ENCODE measurements around the gene DYNLT3. TPM values are rescaled to one million over a fixed set of nuclear protein-coding genes. Genes with fewer than 3 reads are reported as not detected.

The DYNLT3 gene
- total RNA-seq, 2 experiments from 2014 or later = 12.6 to 12.7 TPM

DNA sequence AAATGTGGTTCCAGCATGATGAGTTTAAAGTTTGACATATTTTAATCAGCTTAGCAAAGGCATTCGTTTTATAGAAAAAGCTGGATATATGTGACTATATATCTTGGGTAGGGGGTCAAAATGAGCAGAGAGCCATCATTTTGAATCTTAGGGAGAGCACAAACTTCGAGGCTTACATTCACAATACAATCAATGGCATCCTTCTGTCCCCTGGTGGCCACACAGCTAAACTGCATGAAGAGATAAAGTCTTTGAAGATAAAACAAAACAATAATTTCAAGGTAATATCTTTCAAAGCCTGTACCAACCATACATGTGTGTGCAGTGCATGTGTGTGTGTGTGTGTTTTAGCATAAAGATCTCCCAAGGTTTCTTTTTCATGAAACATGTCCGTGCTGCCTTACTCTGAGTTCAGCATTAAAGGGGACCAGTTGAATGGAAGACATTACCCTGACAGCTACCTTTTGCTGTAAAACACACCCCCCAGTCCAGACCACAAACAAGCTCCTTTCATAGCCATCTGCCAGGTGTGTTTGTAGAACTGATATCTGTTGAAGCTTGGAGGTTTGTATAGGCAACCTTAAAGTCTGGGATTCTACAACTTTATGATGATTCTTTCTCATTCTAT is 22.0 kb downstream of the DYNLT3 start:
- H3K9me3 Mint-ChIP-seq (ENCODE audit: low read depth) = no peaks in the 10 kb centered on the region
- CTCF ChIA-PET = interaction anchor here (0.9 to 4.8 kb wide), 12 partner anchors 8 to 340 kb away, joined by 3 to 107 read pairs (median 3); no protein-coding TSS in a partner anchor
- H3K36me3 Mint-ChIP-seq = peaks cover under 1% of the 10 kb centered on the region
- peak; percentile 70 for DNase-seq
- H3K4me1 Mint-ChIP-seq = peaks cover 26% of the 10 kb centered on the region
- H3K27me3 Mint-ChIP-seq = no peaks in the 10 kb centered on the region
- no peak overlapping the region for H3K27ac Mint-ChIP-seq
- peak; percentile 66 for ATAC-seq
- H3K4me3 Mint-ChIP-seq = no peak overlapping the region

DNA sequence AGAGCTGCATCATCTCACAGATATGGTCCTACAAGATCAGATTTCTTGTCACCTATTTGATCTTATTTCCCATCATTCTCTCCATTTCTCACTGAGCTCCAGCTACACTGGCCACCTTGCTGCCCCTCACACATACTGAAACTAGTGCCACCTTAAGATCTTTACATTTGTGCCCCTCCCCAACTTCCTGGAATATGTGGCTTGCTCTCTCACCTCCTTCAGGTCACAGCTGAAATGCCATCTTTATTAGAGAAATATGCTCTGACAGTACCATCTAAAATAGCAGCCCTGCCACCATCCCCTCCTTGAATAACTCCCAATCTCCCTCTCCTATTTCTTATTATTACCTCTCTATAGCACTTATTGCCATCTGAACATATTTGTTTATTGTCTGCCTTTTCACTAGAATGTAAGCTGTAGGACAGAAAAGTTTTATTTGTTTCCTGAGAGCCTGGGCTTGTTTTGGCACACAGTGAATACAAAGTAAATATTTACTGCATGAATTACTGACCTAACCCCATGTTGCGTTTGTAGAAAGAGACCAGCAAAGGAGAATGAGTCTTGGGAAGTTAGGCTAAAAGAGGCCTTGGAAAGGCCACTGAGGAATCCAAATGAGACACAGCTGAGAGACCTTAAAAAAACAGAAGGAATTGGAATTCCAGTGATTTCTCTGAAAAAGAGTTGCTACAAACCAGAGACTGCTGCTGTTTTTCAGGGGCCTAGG is 22.7 kb downstream of the DYNLT3 start:
- peaks cover 23% of the 10 kb centered on the region for H3K4me1 Mint-ChIP-seq
- no peak overlapping the region for H3K4me3 Mint-ChIP-seq
- DNase-seq = no peak
- no peak for ATAC-seq
- H3K27me3 Mint-ChIP-seq = no peaks in the 10 kb centered on the region
- CTCF ChIA-PET = interaction anchor here (0.7 to 4.8 kb wide), 15 partner anchors 8 to 341 kb away, joined by 3 to 107 read pairs (median 3); no protein-coding TSS in a partner anchor
- H3K9me3 Mint-ChIP-seq (ENCODE audit: low read depth) = no peaks in the 10 kb centered on the region
- H3K27ac Mint-ChIP-seq = no peak overlapping the region
- H3K36me3 Mint-ChIP-seq = peaks cover 1% of the 10 kb centered on the region

DNA sequence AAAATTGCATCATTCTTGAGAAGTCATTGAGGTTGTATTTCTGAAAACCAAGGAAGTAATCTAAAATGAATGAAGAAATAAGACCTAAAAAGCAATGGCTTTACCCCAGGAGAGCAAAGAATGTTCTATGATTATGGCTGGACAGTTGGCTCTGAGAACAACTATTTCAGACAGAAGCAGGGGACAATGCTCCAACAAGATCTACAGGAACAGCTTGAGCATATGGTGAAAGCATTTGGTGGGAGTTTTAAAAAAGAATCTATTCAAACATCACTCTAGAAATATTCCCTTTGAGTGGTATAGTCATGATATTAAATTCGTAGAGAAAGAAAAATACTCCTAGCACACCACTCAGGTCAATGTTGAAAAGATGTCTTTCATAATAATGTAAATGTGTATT is 26.7 kb downstream of the DYNLT3 start:
- CTCF ChIA-PET = interaction anchor here (1.1 kb wide), 1 partner anchor 75 kb away, joined by 4 read pairs; no protein-coding TSS in a partner anchor
- DNase-seq = no peak

DNA sequence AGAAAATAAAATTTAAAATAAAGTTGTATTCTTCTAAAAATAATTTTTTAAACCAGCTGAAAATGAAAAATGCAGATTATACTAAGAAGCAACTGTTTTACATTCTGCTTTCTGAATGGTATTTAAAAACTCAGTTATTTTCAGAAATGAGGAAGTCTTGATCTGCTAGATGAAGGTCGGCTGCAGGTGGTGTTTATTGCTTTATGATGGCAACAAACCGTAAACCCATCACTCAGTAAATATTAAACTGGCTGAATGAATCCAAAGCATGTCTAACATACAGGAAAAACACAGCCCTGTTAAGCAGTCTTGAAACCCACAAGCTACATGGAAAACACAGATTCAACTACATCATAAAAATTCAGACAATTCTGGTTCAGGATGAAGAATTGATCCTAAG is 29.3 kb downstream of the DYNLT3 start:
- H3K4me3 Mint-ChIP-seq = no peak overlapping the region
- H3K27ac Mint-ChIP-seq = no peak overlapping the region
- DNase-seq = no peak
- CTCF ChIA-PET = no interaction called here
- H3K4me1 Mint-ChIP-seq = peaks cover 11% of the 10 kb centered on the region
- no peak for ATAC-seq
- H3K9me3 Mint-ChIP-seq (ENCODE audit: low read depth) = no peaks in the 10 kb centered on the region
- no peaks in the 10 kb centered on the region for H3K27me3 Mint-ChIP-seq
- H3K36me3 Mint-ChIP-seq = peaks cover 1% of the 10 kb centered on the region

More for the DNA sequence above, 26.7 kb downstream of the DYNLT3 start:
- peaks cover 1% of the 10 kb centered on the region for H3K36me3 Mint-ChIP-seq
- peaks cover 17% of the 10 kb centered on the region for H3K4me1 Mint-ChIP-seq
- ATAC-seq = no peak
- H3K27ac Mint-ChIP-seq = no peak overlapping the region
- H3K27me3 Mint-ChIP-seq = no peaks in the 10 kb centered on the region
- no peaks in the 10 kb centered on the region for H3K9me3 Mint-ChIP-seq (ENCODE audit: low read depth)
- H3K4me3 Mint-ChIP-seq = no peak overlapping the region

DNA sequence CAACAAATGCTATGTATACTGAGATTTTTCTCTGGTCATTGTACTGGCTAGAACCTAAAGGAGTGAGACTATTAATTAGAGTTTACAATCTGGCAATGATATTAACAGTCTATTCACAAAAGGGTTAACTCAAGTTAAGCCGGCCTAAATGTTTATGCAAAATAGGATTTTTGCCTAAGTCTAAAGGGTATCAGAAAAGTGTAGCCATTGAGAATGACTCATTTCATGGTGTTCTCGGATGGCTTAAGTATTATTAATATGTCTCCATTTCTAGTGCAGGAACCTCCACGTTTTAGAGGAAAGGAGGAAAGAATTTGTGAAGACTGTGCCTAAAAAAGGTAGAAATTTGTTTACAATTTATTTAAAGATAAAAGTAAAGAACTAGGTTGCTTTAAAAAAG is 29.8 kb downstream of the DYNLT3 start:
- H3K4me3 Mint-ChIP-seq = no peak overlapping the region
- H3K27me3 Mint-ChIP-seq = no peaks in the 10 kb centered on the region
- H3K36me3 Mint-ChIP-seq = peaks cover 1% of the 10 kb centered on the region
- DNase-seq (no peak), ATAC-seq (no peak)
- H3K9me3 Mint-ChIP-seq (ENCODE audit: low read depth) = no peaks in the 10 kb centered on the region
- no peak overlapping the region for H3K27ac Mint-ChIP-seq
- H3K4me1 Mint-ChIP-seq = peaks cover 13% of the 10 kb centered on the region
- CTCF ChIA-PET = interaction anchor here (1.0 to 1.3 kb wide), 2 partner anchors 8 to 72 kb away, joined by 3 to 4 read pairs; no protein-coding TSS in a partner anchor

DNA sequence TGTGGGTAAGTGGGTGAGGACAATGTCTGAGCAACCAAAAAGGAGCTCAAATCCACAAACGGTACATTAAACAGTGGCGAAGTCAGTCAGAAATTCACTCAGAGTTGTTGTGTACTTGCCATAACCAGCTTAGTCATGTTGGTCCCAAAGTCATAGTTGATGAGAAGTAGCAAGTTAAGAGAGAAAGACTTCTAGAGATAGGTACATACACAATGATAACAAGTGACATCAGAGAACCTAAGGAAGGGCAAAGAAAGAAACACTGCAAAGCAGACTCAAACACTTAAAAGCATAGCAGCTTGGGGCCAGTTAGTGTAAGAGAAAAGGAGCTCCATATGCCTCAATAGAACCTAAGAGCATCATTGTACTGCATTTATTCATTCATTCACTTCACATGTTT is 30.2 kb downstream of the DYNLT3 start:
- Mint-ChIP-seq H3K36me3 (peaks cover 1% of the 10 kb centered on the region), H3K4me1 (peaks cover 14% of the 10 kb centered on the region), H3K27ac (no peak overlapping the region), H3K9me3 (ENCODE audit: low read depth) (no peaks in the 10 kb centered on the region), H3K27me3 (no peaks in the 10 kb centered on the region), H3K4me3 (no peak overlapping the region)
- CTCF ChIA-PET = interaction anchor here (1.0 to 1.3 kb wide), 2 partner anchors 8 to 72 kb away, joined by 3 to 4 read pairs; no protein-coding TSS in a partner anchor
- DNase-seq (no peak), ATAC-seq (no peak)

DNA sequence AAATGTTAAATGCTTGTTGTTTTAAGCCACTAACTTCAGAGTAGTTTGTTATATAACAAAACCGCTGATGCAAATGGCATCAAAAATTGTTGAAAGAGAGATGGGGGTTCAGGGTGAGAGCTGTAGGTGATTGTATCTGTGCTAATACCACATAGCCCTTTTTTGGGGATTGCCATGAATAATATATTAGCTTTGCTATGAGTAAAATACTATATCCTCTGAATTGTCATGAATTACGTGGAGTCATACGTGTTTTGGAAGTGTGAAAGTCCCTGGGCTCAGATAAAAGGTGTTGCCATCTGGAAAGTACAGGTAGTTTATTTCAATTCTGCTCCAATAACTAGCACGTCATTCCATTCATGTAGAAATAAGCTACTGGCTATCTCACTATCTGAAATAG is 30.6 kb downstream of the DYNLT3 start:
- CTCF ChIA-PET = interaction anchor here (1.0 to 1.3 kb wide), 2 partner anchors 8 to 71 kb away, joined by 3 to 4 read pairs; no protein-coding TSS in a partner anchor
- Mint-ChIP-seq H3K27me3 (no peaks in the 10 kb centered on the region), H3K27ac (no peak overlapping the region), H3K36me3 (peaks cover 1% of the 10 kb centered on the region), H3K4me1 (peaks cover 18% of the 10 kb centered on the region), H3K4me3 (no peak overlapping the region), H3K9me3 (ENCODE audit: low read depth) (no peaks in the 10 kb centered on the region)
- ATAC-seq = no peak
- no peak for DNase-seq

DNA sequence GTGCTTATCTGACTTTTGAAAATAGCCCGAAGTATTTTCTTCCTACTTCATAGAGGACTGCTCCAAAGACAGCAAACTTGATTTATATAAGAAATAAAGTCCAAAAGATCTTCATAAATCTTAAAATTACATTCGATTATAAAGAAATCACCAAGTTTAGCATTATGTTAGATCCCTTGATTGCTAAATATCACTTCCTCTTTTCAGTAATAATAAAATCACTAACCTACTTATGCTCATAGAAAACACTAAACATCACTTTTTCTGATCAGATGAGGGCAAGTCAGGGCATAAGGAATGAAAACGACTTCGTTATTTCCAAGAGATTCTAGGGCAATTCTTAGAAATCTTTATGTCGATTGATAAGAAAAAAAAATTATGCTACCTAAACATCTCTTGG is 32.0 kb downstream of the DYNLT3 start:
- peaks cover 20% of the 10 kb centered on the region for H3K4me1 Mint-ChIP-seq
- H3K9me3 Mint-ChIP-seq (ENCODE audit: low read depth) = no peaks in the 10 kb centered on the region
- no peak overlapping the region for H3K27ac Mint-ChIP-seq
- ATAC-seq (no peak), DNase-seq (no peak)
- peaks cover 1% of the 10 kb centered on the region for H3K36me3 Mint-ChIP-seq
- no peak overlapping the region for H3K4me3 Mint-ChIP-seq
- H3K27me3 Mint-ChIP-seq = no peaks in the 10 kb centered on the region
- CTCF ChIA-PET = interaction anchor here (1.3 kb wide), 1 partner anchor 8 kb away, joined by 4 read pairs; no protein-coding TSS in a partner anchor

DNA sequence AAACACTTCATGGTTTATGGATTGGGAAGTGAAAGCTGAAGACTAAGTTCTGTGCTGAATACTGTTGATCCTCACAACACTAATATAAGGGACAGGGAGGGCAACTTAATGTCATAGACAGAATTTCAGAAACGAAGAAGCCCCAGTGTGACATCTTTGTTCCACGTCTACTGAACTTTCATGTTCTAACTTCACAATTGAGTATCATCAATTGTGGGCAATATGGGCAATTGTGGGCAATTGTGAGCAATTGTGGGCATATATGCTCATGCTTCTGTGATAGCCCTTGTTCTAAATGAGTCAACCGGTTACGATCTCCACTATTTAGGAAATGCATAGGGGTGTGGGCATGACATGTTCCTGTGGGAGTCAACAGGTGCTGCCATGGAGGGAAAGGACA is 33.8 kb downstream of the DYNLT3 start:
- no peak for ATAC-seq
- CTCF ChIA-PET = interaction anchor here (2.1 kb wide), 1 partner anchor 68 kb away, joined by 7 read pairs; no protein-coding TSS in a partner anchor
- Mint-ChIP-seq H3K4me3 (no peak overlapping the region), H3K27me3 (no peaks in the 10 kb centered on the region), H3K9me3 (ENCODE audit: low read depth) (no peaks in the 10 kb centered on the region), H3K27ac (no peak overlapping the region), H3K36me3 (no peaks in the 10 kb centered on the region), H3K4me1 (peaks cover 19% of the 10 kb centered on the region)
- DNase-seq = no peak

DNA sequence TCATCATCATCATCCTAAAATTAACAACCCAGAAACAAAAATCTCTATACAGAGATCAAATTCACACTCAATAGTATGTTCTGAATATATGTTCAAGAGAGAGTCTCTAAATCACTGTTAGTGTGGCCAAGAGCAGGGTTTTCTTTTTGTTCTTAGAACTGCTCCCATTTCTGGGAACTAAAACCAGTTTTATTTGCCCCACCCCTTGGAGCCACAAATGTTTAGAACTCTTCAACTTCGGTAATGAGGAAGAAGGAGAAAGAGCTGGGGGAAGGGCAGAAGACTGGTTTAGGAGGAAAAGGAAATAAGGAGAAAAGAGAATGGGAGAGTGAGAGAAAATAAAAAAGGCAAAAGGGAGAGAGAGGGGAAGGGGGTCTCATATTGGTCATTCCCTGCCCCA is 35.3 kb downstream of the DYNLT3 start:
- H3K4me3 Mint-ChIP-seq = no peak overlapping the region
- CTCF ChIA-PET = interaction anchor here (2.1 kb wide), 1 partner anchor 67 kb away, joined by 7 read pairs; no protein-coding TSS in a partner anchor

DNA sequence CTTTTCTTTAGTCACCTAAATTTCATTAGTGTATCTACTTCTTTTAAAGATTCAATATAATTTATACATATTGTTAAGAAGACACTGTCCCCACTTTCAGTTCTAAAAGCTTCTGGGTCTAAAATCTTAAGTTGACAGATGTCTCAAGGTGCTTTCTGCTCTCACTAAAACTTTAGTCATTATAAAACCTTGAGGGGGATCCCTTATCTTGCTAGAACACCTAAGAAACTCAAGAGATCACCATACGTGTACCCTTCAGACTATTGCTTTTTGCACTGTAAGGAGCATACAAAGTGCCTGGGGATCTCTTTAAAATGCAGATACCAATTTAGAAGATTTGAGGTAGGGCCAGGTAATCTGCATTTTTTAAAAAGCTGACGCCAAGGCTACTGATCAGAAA is 37.4 kb downstream of the DYNLT3 start:
- Mint-ChIP-seq H3K27ac (no peak overlapping the region), H3K36me3 (no peaks in the 10 kb centered on the region), H3K4me3 (no peak overlapping the region), H3K4me1 (peaks cover 19% of the 10 kb centered on the region), H3K27me3 (no peaks in the 10 kb centered on the region), H3K9me3 (ENCODE audit: low read depth) (no peaks in the 10 kb centered on the region)
- DNase-seq (no peak), ATAC-seq (no peak)
- CTCF ChIA-PET = no interaction called here

More for the DNA sequence above, 35.3 kb downstream of the DYNLT3 start:
- no peak for ATAC-seq
- peak overlapping the region; percentile 19 for H3K27ac Mint-ChIP-seq
- H3K36me3 Mint-ChIP-seq = no peaks in the 10 kb centered on the region
- H3K9me3 Mint-ChIP-seq (ENCODE audit: low read depth) = no peaks in the 10 kb centered on the region
- no peak for DNase-seq
- H3K4me1 Mint-ChIP-seq = peaks cover 19% of the 10 kb centered on the region
- H3K27me3 Mint-ChIP-seq = no peaks in the 10 kb centered on the region

DNA sequence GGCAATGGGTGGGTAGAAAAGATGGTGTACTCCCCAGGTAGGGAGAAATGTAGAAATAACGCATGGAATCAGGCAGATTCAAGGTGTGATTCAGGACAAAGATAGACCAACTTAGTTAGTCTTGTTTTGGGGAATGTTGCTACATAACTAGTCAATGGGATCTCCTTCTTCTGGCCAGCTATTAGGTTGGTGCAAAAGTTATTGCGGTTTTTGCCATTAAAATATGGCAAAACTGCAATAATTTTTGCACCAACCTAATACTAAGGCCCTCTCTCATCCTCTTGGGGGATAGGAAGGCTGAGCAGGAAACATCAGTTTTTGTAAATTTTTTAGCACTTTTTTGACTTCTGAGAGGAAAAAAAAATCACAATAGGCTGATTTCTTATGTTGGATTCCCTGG is 44.3 kb downstream of the DYNLT3 start:
- Mint-ChIP-seq H3K36me3 (no peaks in the 10 kb centered on the region), H3K27me3 (no peaks in the 10 kb centered on the region), H3K27ac (no peak overlapping the region), H3K4me1 (no peaks in the 10 kb centered on the region), H3K4me3 (no peak overlapping the region), H3K9me3 (ENCODE audit: low read depth) (no peaks in the 10 kb centered on the region)
- CTCF ChIA-PET = interaction anchor here (1.5 kb wide), 1 partner anchor 21 kb away, joined by 3 read pairs; no protein-coding TSS in a partner anchor
- no peak for DNase-seq
- no peak for ATAC-seq

DNA sequence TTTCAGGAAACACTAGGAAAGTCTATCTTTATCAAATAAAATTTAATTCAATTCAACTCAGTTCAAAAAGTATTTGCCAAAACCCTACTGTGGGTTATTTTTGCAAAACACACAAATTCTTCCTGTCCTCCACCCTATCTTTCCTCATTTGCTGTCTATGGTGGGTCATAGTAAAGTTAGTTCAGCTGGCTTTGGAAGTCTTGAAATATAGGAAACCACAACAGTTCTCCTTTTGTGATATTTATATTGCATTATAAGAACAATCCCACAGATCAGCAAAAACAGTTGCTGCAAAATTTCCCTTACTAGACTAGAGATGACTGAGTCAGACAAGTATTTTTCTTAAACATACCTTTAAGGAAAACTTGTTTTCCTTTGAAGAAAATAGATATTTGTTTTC is 45.3 kb downstream of the DYNLT3 start:
- no peak overlapping the region for H3K4me3 Mint-ChIP-seq
- CTCF ChIA-PET = no interaction called here
- no peaks in the 10 kb centered on the region for H3K9me3 Mint-ChIP-seq (ENCODE audit: low read depth)
- H3K27me3 Mint-ChIP-seq = no peaks in the 10 kb centered on the region
- no peak overlapping the region for H3K27ac Mint-ChIP-seq
- H3K4me1 Mint-ChIP-seq = peaks cover under 1% of the 10 kb centered on the region
- DNase-seq (no peak), ATAC-seq (no peak)
- H3K36me3 Mint-ChIP-seq = no peaks in the 10 kb centered on the region

DNA sequence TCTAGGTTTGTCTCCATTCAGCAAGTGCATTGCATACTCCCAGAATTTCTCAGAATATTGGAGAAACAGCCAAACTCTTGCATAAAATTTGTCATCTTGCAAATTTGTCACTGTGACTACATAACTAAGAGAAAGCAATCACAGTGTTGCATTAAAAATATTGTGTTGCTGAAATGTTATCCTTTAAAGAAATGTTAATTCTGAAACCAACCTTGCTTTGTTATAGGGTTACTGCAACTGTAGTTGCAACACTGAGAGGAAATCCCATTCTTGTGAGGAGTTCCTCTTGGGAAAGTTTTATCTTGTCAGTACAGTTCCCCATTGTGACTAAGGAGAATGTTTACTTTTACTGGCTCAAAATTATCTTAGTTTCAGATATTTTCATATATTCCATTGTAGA is 46.7 kb downstream of the DYNLT3 start:
- DNase-seq (no peak), ATAC-seq (no peak)
- H3K27me3 Mint-ChIP-seq = no peaks in the 10 kb centered on the region
- H3K36me3 Mint-ChIP-seq = no peaks in the 10 kb centered on the region
- CTCF ChIA-PET = no interaction called here
- no peak overlapping the region for H3K4me3 Mint-ChIP-seq
- peaks cover 11% of the 10 kb centered on the region for H3K4me1 Mint-ChIP-seq
- H3K27ac Mint-ChIP-seq = no peak overlapping the region
- no peaks in the 10 kb centered on the region for H3K9me3 Mint-ChIP-seq (ENCODE audit: low read depth)

All from activated CD8-positive, alpha-beta memory T cell treated with anti-CD3 and anti-CD28 coated beads, Interleukin-2, amount 10 ng/mL, durations not matched to agents 7 days and 5 days (primary cell).